Measurements from ENCODE around the gene F10.
"Not testable (repeated sequence)": the region's sequence is repeated elsewhere in the genome, so short reads cannot be mapped to it uniquely, and the experiment has no call there.

F10 gene

GRCh38 chr13:113122550-113123225 is at the start of gene F10:
F10 (plus strand) TSS chr13:113122799; CDS start chr13:113122856, 57 bp downstream.
- no peak for DNase-seq

GRCh38 chr13:113073942-113074341 is 48.7 kb upstream of the F10 start:
- DNase-seq, result no peak

GRCh38 chr13:113074401-113074800 is 48.2 kb upstream of the F10 start:
- DNase-seq, result no peak

GRCh38 chr13:113074876-113075275 is 47.7 kb upstream of the F10 start:
- DNase-seq, result no peak

- no peak for DNase-seq
Observed at GRCh38 chr13:113075711-113076110, 46.9 kb upstream of the F10 start.

- DNase-seq, result no peak
Observed at GRCh38 chr13:113076681-113077401, 45.8 kb upstream of the F10 start.

GRCh38 chr13:113077566-113077952 is 45.0 kb upstream of the F10 start:
- no peak for DNase-seq

- DNase-seq, result no peak
Observed at GRCh38 chr13:113077953-113078901, 44.4 kb upstream of the F10 start.

- no peak for DNase-seq
Observed at GRCh38 chr13:113078902-113079780, 43.5 kb upstream of the F10 start.

GRCh38 chr13:113079781-113080080 is 42.9 kb upstream of the F10 start:
- DNase-seq, result not testable (repeated sequence)

GRCh38 chr13:113080361-113080831 is 42.2 kb upstream of the F10 start:
- no peak for DNase-seq

- no peak for DNase-seq
Observed at GRCh38 chr13:113080901-113081521, 41.6 kb upstream of the F10 start.

GRCh38 chr13:113082198-113083021 is 40.2 kb upstream of the F10 start:
- DNase-seq, result no peak

GRCh38 chr13:113083022-113083373 is 39.6 kb upstream of the F10 start:
- no peak for DNase-seq

- DNase-seq, result no peak
Observed at GRCh38 chr13:113083402-113084061, 39.1 kb upstream of the F10 start.

- DNase-seq, result no peak
Observed at GRCh38 chr13:113084094-113084942, 38.3 kb upstream of the F10 start.

- DNase-seq, result no peak
Observed at GRCh38 chr13:113084943-113085540, 37.6 kb upstream of the F10 start.

GRCh38 chr13:113086031-113086750 is 36.4 kb upstream of the F10 start:
- DNase-seq, result no peak

Data from T1000 (cell line).